HepG2 (cell line): ENCODE data around the gene ROBO3. TPM values are rescaled to one million over a fixed set of nuclear protein-coding genes. Genes with fewer than 3 reads are reported as not detected.

Experiments used
- SATB2 ChIP-seq: sonication (generic); formaldehyde crosslinking; IDR thresholded peaks from 2 replicates; pipeline ENCODE4 v1.5.0; 2020; ENCODE audit warnings: missing genetic modification reagents
- SNAPC4 ChIP-seq: sonication (generic); formaldehyde crosslinking; IDR thresholded peaks from 2 replicates; pipeline ENCODE4 v1.4.0; 2020; ENCODE audit warnings: mild to moderate bottlenecking, missing genetic modification reagents
- TCF12 ChIP-seq, 2 experiments: fragments of 450-650 bp in 1 of 2; sonication (generic) in 1 of 2; formaldehyde crosslinking in 1 of 2; IDR thresholded peaks; 2 replicates each; pipeline versions ENCODE4 v1.6.1 to v1.8.0; 2017 to 2022; ENCODE audit warnings: antibody characterized with exemption in 1 of 2, mild to moderate bottlenecking in 1 of 2, missing genetic modification reagents in 1 of 2, moderate library complexity in 1 of 2
- ZNF407 ChIP-seq: sonication (generic); formaldehyde crosslinking; IDR thresholded peaks from one replicate; pipeline ENCODE4 v1.5.1; 2020; ENCODE audit warnings: mild to moderate bottlenecking, missing genetic modification reagents; ENCODE audit errors: not compliant biosample characterization
- polyA plus RNA-seq, 8 experiments: library from polyadenylated mRNA; depleted of rRNA in 3 of 8; stranded (reverse) in 7 of 8; unstranded in 1 of 8; fragments of >200 nt; fragmentation: Illumina TruSeq in 4 of 8; extraction: Trizol in 4 of 8; gene quantifications; 2 replicates each; pipeline versions ENCODE4 v1.2.1 to v1.2.3, GENCODE V29; 2011 to 2016; ENCODE audit warnings: low read depth in 4 of 8, missing spikeins in 1 of 8, mixed read lengths in 1 of 8; ENCODE audit not compliant: insufficient read depth in 1 of 8
- total RNA-seq, 5 experiments: library from RNA; depleted of rRNA; stranded (reverse); fragments of >200 nt; fragmentation: Illumina TruSeq; extraction: Trizol; gene quantifications; 2 replicates each; pipeline ENCODE4 v1.2.3, GENCODE V29; 2016; ENCODE audit warnings: low read depth in 1 of 5
- TF ChIP-seq, protein P1 (sequence below): sonication (generic); formaldehyde crosslinking; IDR thresholded peaks from 2 replicates; pipeline ENCODE4 v1.5.0; 2020; ENCODE audit warnings: missing genetic modification reagents
- TF ChIP-seq, protein P2 (sequence below): sonication (generic); formaldehyde crosslinking; IDR thresholded peaks from 2 replicates; pipeline ENCODE4 v1.8.1; 2023; ENCODE audit warnings: mild to moderate bottlenecking, missing genetic modification reagents

Gene ROBO3
- total and polyA plus RNA-seq, 2 of the 13 experiments (the other 11 are each of a cell fraction or from before 2014, with no cell fraction given), result 0.07 to 2.4 TPM

GRCh38 chr11:124831897-124832296 is 33.3 kb upstream of the ROBO3 start (continued):
- TF ChIP-seq SNAPC4 (CRISPR knock-in tag) (no peak), TCF12 (IDR thresholded peaks at IDR 0.05) (no peak), TCF12 (CRISPR knock-in tag; IDR thresholded peaks at IDR 0.05) (no peak), SATB2 (CRISPR knock-in tag) (no peak), ZNF407 (CRISPR knock-in tag) (no peak)
- TF ChIP-seq, protein P1, sequence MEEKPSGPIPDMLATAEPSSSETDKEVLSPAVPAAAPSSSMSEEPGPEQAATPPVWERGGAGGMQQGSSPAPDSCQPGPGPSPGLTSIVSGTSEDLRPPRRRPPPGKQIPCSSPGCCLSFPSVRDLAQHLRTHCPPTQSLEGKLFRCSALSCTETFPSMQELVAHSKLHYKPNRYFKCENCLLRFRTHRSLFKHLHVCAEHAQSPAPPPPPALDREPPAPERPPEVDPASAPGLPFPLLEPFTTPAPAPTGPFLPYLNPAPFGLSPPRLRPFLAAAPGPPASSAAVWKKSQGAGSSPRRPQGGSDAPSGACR, result no peak
- TF ChIP-seq, protein P2, sequence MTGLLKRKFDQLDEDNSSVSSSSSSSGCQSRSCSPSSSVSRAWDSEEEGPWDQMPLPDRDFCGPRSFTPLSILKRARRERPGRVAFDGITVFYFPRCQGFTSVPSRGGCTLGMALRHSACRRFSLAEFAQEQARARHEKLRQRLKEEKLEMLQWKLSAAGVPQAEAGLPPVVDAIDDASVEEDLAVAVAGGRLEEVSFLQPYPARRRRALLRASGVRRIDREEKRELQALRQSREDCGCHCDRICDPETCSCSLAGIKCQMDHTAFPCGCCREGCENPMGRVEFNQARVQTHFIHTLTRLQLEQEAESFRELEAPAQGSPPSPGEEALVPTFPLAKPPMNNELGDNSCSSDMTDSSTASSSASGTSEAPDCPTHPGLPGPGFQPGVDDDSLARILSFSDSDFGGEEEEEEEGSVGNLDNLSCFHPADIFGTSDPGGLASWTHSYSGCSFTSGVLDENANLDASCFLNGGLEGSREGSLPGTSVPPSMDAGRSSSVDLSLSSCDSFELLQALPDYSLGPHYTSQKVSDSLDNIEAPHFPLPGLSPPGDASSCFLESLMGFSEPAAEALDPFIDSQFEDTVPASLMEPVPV (CRISPR knock-in tag), result no peak
